Neural progenitor cell (in vitro differentiated cells): ENCODE measurements around the gene ZNF480.

Experiments
- CTCF ChIP-seq: fragments of 200-600 bp; sonication (generic); IDR thresholded peaks from 2 replicates; pipeline ENCODE4 v1.5.1; 2017; ENCODE audit warnings: antibody characterized with exemption, mild to moderate bottlenecking
- EZH2 ChIP-seq: fragments of 200-600 bp; sonication (generic); IDR thresholded peaks from 2 replicates; pipeline ENCODE4 v1.6.1; 2017; ENCODE audit warnings: antibody characterized with exemption, mild to moderate bottlenecking, moderate library complexity
- EZH2phosphoT487 ChIP-seq: fragments of 200-600 bp; sonication (generic); IDR thresholded peaks from 2 replicates; pipeline ENCODE4 v1.6.1; 2017; ENCODE audit warnings: antibody characterized with exemption

GRCh38 chr19:52269338-52270261, 27.4 kb upstream of the ZNF480 start, which contains the start of gene ZNF766:
- TF ChIP-seq CTCF (no peak), EZH2phosphoT487 (no peak), EZH2 (no peak)
